H54 (cell line): Measurements from ENCODE around the gene NR3C2.

Source experiments
- DNase-seq: peaks from one replicate; pipeline ENCODE4 v3.0.0; 2011; ENCODE audit warnings: low spot score, mixed read lengths; ENCODE audit not compliant: insufficient read length
- FAIRE-seq: peaks from 3 replicates; lab custom pipeline; 2011; peaks lifted over from hg19 to GRCh38; lab: Jason Lieb, UNC
- POLR2A ChIP-seq: IDR thresholded peaks from 2 replicates; pipeline ENCODE4 v1.6.1; 2011; ENCODE audit warnings: low read depth, mild to moderate bottlenecking, low read length

The NR3C2 gene

GRCh38 chr4:148077581-148077980 lies 364.6 kb downstream of the NR3C2 start:
- DNase-seq (no peak), FAIRE-seq (no peak)
- TF ChIP-seq POLR2A: no peak

DNA sequence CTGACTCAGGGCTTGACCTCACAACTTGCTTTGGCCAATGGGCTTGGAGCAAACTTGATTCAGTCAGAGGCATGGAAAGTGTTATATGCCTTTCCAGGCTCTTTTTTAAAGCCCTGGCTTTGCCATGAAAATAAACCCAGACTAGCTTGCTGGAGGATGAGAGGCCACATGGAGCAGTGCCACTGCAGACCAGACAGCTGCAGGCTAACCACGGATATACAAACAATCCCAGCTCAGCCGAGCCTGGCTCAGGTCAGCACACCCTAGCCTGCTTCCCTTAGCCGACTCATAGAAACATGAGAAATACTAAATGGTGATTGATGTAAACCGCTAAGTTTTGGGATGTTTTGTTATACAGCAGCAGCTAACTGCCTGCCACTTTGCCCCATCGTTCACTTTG lies 365.2 kb downstream of the NR3C2 start:
- DNase-seq: no peak
- no peak for TF ChIP-seq POLR2A
- FAIRE-seq: no peak

DNA sequence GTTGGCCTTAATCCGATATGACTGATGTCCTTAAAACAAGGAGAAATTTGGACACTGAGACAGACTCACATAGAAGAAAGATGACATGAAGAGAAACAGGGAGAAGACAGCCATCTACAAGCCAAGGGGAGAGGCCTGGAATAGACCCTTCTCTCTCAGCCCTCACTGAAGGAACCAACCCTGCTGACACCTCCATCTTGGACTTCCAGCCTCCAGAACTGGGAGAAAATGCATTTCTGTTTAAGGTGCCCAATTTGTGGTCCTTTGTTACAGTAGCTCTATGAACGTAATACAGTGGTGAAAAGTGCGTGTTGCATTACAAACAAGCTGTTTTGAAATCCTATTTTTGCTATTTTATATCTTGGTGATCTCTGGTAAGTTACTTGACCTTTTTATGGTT lies 366.8 kb downstream of the NR3C2 start:
- FAIRE-seq (no peak), DNase-seq (no peak)
- no peak for TF ChIP-seq POLR2A

- FAIRE-seq: no peak
- DNase-seq: no peak
- TF ChIP-seq POLR2A: no peak
These were observed 367.8 kb downstream of the NR3C2 start for GRCh38 chr4:148074462-148074861.

DNA sequence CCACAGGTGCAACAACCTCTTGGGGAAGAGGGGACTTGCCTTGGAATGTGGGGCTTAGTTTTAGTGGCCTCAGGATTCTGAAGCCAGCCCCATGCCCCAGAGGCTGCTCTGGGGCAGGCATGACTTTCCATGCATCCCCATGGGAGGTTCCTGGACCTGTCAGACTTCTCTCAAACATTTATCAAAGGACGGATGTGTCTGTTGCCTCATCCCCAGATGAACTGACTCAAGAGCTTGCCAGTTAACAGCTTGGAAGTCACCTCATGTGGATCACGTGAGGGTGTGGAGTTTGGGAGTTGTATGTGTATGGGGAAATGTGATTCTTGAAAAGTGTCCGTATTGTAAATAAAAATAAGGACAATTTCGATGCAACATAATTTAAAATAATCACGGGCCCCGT lies 368.9 kb downstream of the NR3C2 start:
- DNase-seq: no peak
- no peak for TF ChIP-seq POLR2A

DNA sequence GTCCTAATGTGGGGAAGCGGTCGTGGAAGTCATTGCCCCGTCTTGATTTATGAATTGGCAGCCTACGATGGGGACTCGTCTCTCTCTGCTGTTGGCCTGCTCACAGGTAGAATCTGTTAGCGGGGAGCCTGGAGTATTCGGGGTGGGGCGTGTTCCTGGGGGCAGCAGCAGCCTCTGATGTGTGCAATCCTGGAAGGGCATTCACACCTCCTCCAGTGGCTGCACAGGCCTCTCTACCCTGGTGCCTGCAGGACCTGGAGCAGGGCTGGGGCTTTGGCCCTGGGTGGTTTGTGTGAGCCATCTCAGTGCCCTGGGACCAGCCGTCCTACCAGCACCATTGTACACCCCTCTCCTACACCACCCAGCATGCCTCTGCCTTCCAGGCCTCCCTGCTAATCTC lies 369.4 kb downstream of the NR3C2 start:
- no peak for TF ChIP-seq POLR2A
- FAIRE-seq: no peak
- DNase-seq: no peak

More for the DNA sequence above, 368.9 kb downstream of the NR3C2 start:
- no peak for FAIRE-seq

GRCh38 chr4:148071009-148071408 lies 371.2 kb downstream of the NR3C2 start:
- DNase-seq (no peak), FAIRE-seq (no peak)
- TF ChIP-seq POLR2A: no peak

DNA sequence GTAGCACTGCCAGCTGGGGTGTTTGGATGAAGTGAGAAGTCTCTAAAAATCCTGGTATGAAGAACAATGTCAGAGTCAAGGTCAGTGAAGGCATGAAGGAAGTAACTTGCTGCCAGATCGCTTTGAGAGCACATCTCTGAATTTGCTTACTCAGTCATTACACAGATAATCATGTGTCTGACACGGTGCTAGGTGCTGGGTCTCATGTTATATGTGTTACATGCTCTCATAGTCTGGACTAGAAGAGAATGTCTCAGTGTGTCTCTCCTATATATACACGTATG lies 372.4 kb downstream of the NR3C2 start:
- TF ChIP-seq POLR2A: no peak
- DNase-seq: no peak
- FAIRE-seq: no peak

- FAIRE-seq (no peak), DNase-seq (no peak)
- TF ChIP-seq POLR2A: no peak
These were observed 372.9 kb downstream of the NR3C2 start for GRCh38 chr4:148069086-148069894.

- DNase-seq (no peak), FAIRE-seq (no peak)
These were observed 373.9 kb downstream of the NR3C2 start for GRCh38 chr4:148068065-148068911.

DNA sequence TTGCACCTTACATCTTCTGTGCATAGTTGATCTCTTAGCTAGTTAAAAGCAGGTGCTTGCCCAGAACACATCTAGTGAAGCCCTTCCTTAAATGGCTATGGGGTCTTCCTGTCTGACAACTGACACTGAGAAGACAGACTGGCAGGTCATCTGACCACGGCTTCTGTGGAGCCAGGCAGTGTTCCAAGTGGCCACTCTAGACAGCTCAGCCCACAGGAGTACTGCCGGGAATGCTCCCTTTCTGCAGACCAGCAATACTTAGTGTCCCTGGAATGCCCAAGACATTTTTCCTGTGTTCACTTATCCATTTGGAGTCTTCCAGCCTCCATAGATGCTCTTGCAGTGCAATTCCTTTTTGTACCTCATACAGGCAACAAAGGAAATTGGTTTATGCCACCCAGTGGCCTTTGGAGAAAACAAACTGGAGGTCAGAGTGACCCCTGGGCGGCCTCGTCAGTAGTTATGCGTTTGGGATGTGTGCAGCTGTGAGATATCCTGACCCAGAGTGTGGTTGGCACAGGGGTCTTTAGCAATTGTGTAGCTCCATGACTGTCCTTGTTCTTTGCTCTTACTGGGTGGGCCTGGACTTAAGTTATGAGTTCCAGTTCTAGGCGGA lies 374.8 kb downstream of the NR3C2 start:
- DNase-seq (no peak), FAIRE-seq (no peak)
- TF ChIP-seq POLR2A: no peak

More at GRCh38 chr4:148068065-148068911, 373.9 kb downstream of the NR3C2 start:
- no peak for TF ChIP-seq POLR2A

GRCh38 chr4:148065075-148065474 lies 377.1 kb downstream of the NR3C2 start:
- DNase-seq: no peak
- no peak for FAIRE-seq
- no peak for TF ChIP-seq POLR2A

GRCh38 chr4:148064451-148064850 lies 377.8 kb downstream of the NR3C2 start:
- DNase-seq: no peak
- FAIRE-seq: no peak
- no peak for TF ChIP-seq POLR2A

GRCh38 chr4:148062301-148062950 lies 379.8 kb downstream of the NR3C2 start:
- FAIRE-seq: no peak
- TF ChIP-seq POLR2A: no peak
- no peak for DNase-seq
